OCI-LY7 (cell line): Measurements from ENCODE around the gene INSIG2.

Experiments used
- EZH2phosphoT487 ChIP-seq: fragments of 200-600 bp; sonication (generic); IDR thresholded peaks from 2 replicates; pipeline ENCODE4 v1.6.1; 2018; ENCODE audit warnings: low read depth, borderline replicate concordance, mild to moderate bottlenecking, mixed run types, antibody characterized with exemption, low read length, moderate library complexity, mixed read lengths
- TF ChIP-seq, protein P1 (sequence below): fragments of 200-600 bp; sonication (generic); conservative IDR thresholded peaks from 2 replicates; pipeline ENCODE4 v1.5.1; 2014; ENCODE audit warnings: mild to moderate bottlenecking, antibody characterized with exemption, low read length, moderate library complexity, mixed read lengths

DNA sequence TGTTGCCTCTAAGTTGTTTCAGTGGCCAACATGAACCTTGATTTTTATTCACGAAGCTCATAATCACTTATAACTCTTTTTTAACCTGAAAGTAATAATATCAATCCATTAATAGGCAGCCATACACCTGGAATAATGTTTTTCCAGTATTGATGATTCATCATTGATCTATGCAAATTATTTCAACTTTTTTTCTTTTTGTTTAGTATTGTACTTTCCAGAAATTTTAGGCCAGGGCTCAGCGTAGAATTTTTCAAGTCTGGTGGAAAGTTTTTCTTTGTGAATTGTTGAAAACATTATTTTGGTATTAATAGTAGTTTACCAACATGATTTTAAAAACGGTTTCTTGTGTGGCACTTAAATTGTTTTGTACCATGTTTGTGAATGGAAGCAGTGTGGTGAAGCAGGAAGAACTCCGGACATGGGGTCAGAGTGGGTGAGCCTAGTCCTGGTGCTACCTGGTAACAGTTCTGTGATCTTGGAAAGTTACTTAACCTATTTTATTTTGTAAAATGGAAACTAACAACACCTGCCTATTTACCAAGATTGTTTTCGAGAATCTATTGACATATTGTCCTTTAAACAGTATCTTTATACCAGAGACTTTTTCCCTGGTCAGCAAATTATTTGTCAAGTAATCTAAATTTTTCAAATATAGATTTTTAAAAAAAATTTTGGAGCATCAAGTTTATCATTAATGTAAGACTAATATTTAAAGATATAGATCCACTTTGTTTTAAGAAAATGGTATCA is 2.3 kb downstream of the INSIG2 start:
- TF ChIP-seq, protein P1, sequence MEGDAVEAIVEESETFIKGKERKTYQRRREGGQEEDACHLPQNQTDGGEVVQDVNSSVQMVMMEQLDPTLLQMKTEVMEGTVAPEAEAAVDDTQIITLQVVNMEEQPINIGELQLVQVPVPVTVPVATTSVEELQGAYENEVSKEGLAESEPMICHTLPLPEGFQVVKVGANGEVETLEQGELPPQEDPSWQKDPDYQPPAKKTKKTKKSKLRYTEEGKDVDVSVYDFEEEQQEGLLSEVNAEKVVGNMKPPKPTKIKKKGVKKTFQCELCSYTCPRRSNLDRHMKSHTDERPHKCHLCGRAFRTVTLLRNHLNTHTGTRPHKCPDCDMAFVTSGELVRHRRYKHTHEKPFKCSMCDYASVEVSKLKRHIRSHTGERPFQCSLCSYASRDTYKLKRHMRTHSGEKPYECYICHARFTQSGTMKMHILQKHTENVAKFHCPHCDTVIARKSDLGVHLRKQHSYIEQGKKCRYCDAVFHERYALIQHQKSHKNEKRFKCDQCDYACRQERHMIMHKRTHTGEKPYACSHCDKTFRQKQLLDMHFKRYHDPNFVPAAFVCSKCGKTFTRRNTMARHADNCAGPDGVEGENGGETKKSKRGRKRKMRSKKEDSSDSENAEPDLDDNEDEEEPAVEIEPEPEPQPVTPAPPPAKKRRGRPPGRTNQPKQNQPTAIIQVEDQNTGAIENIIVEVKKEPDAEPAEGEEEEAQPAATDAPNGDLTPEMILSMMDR, result no peak
- no peak for TF ChIP-seq EZH2phosphoT487
